Liver (tissue), 9 donors: ENCODE measurements around the gene ZXDC. TPM values are rescaled to one million over a fixed set of nuclear protein-coding genes. Genes with fewer than 3 reads are reported as not detected.

Experiments
- DNase-seq: peaks from one replicate; pipeline ENCODE4 v3.0.0-alpha.2; 2017; ENCODE audit warnings: low spot score
- H3K27ac ChIP-seq, 2 donors: one replicate each; pipeline ENCODE4 v1.7.0; 2013; ENCODE audit warnings: inconsistent platforms in 2 of 2, low read length in 2 of 2, control low read depth in 1 of 2, low read depth in 1 of 2, mild to moderate bottlenecking in 1 of 2
- H3K27me3 ChIP-seq, 4 donors: one replicate each; pipeline versions ENCODE4 v1.6.1 to v1.7.0; 2013; ENCODE audit warnings: low read length in 3 of 4, inconsistent platforms in 1 of 4, mild to moderate bottlenecking in 1 of 4, moderate library complexity in 1 of 4; ENCODE audit not compliant: control insufficient read depth in 4 of 4, insufficient read depth in 4 of 4
- H3K36me3 ChIP-seq, 4 donors: one replicate each; pipeline versions ENCODE4 v1.6.1 to v1.7.0; 2013; ENCODE audit warnings: low read length in 3 of 4, mild to moderate bottlenecking in 3 of 4, low read depth in 1 of 4, moderate library complexity in 1 of 4; ENCODE audit not compliant: control insufficient read depth in 4 of 4, insufficient read depth in 3 of 4
- H3K4me1 ChIP-seq, 4 donors: one replicate each; pipeline versions ENCODE4 v1.6.1 to v1.7.0; 2013; ENCODE audit warnings: low read length in 3 of 4, mild to moderate bottlenecking in 3 of 4, moderate library complexity in 1 of 4; ENCODE audit not compliant: control insufficient read depth in 4 of 4, insufficient read depth in 4 of 4
- H3K4me3 ChIP-seq, 3 donors: one replicate each; pipeline versions ENCODE4 v1.6.1 to v1.7.0; 2013; ENCODE audit warnings: low read length in 3 of 3, control low read depth in 1 of 3, low read depth in 1 of 3, mild to moderate bottlenecking in 1 of 3
- H3K9ac ChIP-seq, 2 donors: one replicate each; pipeline ENCODE4 v1.7.0; 2013; ENCODE audit warnings: low read length in 2 of 2, mild to moderate bottlenecking in 2 of 2, moderate library complexity in 2 of 2, control low read depth in 1 of 2, low read depth in 1 of 2
- H3K9me3 ChIP-seq, 4 donors: one replicate each; pipeline versions ENCODE4 v1.6.1 to v1.7.0; 2013; ENCODE audit warnings: low read length in 3 of 4; ENCODE audit not compliant: control insufficient read depth in 4 of 4
- ATF3 ChIP-seq: IDR thresholded peaks from 2 replicates; pipeline ENCODE4 v1.6.1; 2016; ENCODE audit warnings: antibody characterized with exemption
- CTCF ChIP-seq: fragments of 150-350 bp; IDR thresholded peaks from 2 replicates; pipeline ENCODE4 v1.5.1; 2017; ENCODE audit warnings: improper control_type of control experiment, low read depth, low read length; ENCODE audit not compliant: missing input control
- EGR1 ChIP-seq, 2 donors: IDR thresholded peaks; 2 replicates each; pipeline ENCODE4 v1.6.1; 2016 to 2018; ENCODE audit warnings: antibody characterized with exemption in 2 of 2, low read depth in 2 of 2
- FOXA1 ChIP-seq: IDR thresholded peaks from 2 replicates; pipeline ENCODE4 v1.6.1; 2016; ENCODE audit warnings: antibody characterized with exemption
- FOXA2 ChIP-seq: IDR thresholded peaks from 2 replicates; pipeline ENCODE4 v1.6.1; 2016; ENCODE audit warnings: antibody characterized with exemption
- GABPA ChIP-seq, 2 donors: IDR thresholded peaks in 1 of 2; conservative IDR thresholded peaks in 1 of 2; 2 replicates each; pipeline ENCODE4 v1.6.1; 2016; ENCODE audit warnings: antibody characterized with exemption in 2 of 2, mild to moderate bottlenecking in 1 of 2, moderate library complexity in 1 of 2
- HNF4A ChIP-seq, 2 donors: conservative IDR thresholded peaks; 2 replicates each; pipeline ENCODE4 v1.6.1; 2016; ENCODE audit warnings: antibody characterized with exemption in 2 of 2, mild to moderate bottlenecking in 2 of 2
- HNF4G ChIP-seq: IDR thresholded peaks from 2 replicates; pipeline ENCODE4 v1.6.1; 2016; ENCODE audit warnings: antibody characterized with exemption
- JUND ChIP-seq, 2 donors: IDR thresholded peaks; 2 replicates each; pipeline ENCODE4 v1.6.1; 2016; ENCODE audit warnings: antibody characterized with exemption in 2 of 2
- MAX ChIP-seq: IDR thresholded peaks from 2 replicates; pipeline ENCODE4 v1.6.1; 2016; ENCODE audit warnings: antibody characterized with exemption
- NR2F2 ChIP-seq: IDR thresholded peaks from 2 replicates; pipeline ENCODE4 v1.6.1; 2016; ENCODE audit warnings: antibody characterized with exemption
- RAD21 ChIP-seq, 2 donors: IDR thresholded peaks; 2 replicates each; pipeline ENCODE4 v1.6.1; 2016; ENCODE audit warnings: antibody characterized with exemption in 2 of 2, mild to moderate bottlenecking in 2 of 2
- RXRA ChIP-seq, 2 donors: IDR thresholded peaks; 2 replicates each; pipeline ENCODE4 v1.6.1; 2017 to 2018; ENCODE audit warnings: antibody characterized with exemption in 2 of 2, mild to moderate bottlenecking in 1 of 2
- SP1 ChIP-seq: IDR thresholded peaks from 2 replicates; pipeline ENCODE4 v1.6.1; 2018; ENCODE audit warnings: antibody characterized with exemption, mild to moderate bottlenecking
- TAF1 ChIP-seq: conservative IDR thresholded peaks from 2 replicates; pipeline ENCODE4 v1.6.1; 2016; ENCODE audit warnings: antibody characterized with exemption, mild to moderate bottlenecking
- YY1 ChIP-seq: IDR thresholded peaks from 2 replicates; pipeline ENCODE4 v1.6.1; 2016; ENCODE audit warnings: antibody characterized with exemption, mild to moderate bottlenecking
- ZBTB33 ChIP-seq: IDR thresholded peaks from 2 replicates; pipeline ENCODE4 v1.6.1; 2016; ENCODE audit warnings: antibody characterized with exemption
- WGBS: extraction: QIAGEN DNeasy Blood & Tissue Kit; methylation state at CpG from one replicate; pipeline ENCODE4 v1.1.7; 2013; 5-methylcytosine and 5-hydroxymethylcytosine counted together
- polyA plus RNA-seq, 2 donors: library from polyadenylated mRNA; stranded (reverse) in 1 of 2; unstranded in 1 of 2; fragments of 200-250 nt in 1 of 2; fragments of >200 nt in 1 of 2; fragmentation: Nextera tagmentation in 1 of 2; extraction: Ambion mirVana in 1 of 2; gene quantifications; one replicate each; pipeline versions ENCODE4 v1.2.1 to v1.2.3, GENCODE V29; 2013 to 2015
- total RNA-seq, 2 donors: library from RNA; depleted of rRNA; stranded (reverse); fragments of >200 nt; gene quantifications; one replicate each; pipeline ENCODE4 v1.2.3, GENCODE V29; 2014
- TF ChIP-seq, protein P1 (sequence below): IDR thresholded peaks from 2 replicates; pipeline ENCODE4 v1.6.1; 2016; ENCODE audit warnings: antibody characterized with exemption, mild to moderate bottlenecking
- donor health status: healthy.
- donor health status: healthy.
- donor health status: healthy.
- donor health status: healthy.
- donor health status: healthy.

Gene ZXDC
- total and polyA plus RNA-seq, 4 donors: 7.0 to 42.3 (median 13.9) TPM

DNA sequence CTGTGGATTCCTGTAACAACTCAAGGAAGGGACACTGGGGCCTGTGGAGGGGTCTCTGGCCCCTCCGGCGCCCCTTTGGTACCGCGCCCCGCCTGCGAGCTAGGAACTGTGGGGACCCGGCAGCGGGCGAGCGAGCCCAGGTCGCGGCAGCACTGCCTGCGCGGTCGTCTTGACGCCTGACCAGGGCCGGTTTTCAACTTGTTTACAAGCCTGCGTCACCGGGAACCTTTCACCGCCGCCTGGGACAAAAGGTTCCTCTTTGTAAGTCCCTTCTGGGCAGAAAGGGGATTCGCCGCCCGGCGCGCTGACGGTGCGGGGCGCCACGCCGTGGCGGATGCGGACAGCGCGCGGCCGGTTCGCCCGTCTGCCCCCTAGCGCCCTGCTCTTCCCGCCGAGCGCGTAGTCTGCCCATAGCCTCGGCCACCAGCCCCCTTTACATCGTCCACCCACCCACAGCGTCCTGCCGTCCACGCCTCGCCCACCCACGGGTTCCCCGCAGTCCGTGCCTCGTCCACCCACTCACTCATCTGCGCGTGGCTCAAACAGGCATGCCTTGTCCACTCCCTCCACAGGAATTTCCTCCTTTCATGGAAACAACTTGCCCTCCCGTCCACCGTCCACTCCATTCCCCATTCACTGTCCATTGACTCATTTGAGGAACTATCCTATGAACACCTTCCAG lies 86.4 kb downstream of the ZXDC start:
- WGBS: 2% methylated on average over 58 of the region's 58 CpGs
- Histone ChIP-seq H3K4me1 (peaks cover 0 to 8% (median 4%) of the 10 kb centered on the region in 4 donors), H3K27me3 (no peaks in the 10 kb centered on the region), H3K9me3 (no peaks in the 10 kb centered on the region), H3K36me3 (no peaks in the 10 kb centered on the region), H3K9ac (peak overlapping the region; percentile 33 to 74), H3K4me3 (peak overlapping the region in 2 of 3 donors; percentile 39 to 45), H3K27ac (peak overlapping the region; percentile 83 to 94)
- TF ChIP-seq RXRA (IDR thresholded peaks at IDR 0.05): peak; percentile 77 to 84
- peak in 1 of 2 donors; percentile 60 for TF ChIP-seq JUND (IDR thresholded peaks at IDR 0.05)
- peak; percentile 85 for TF ChIP-seq FOXA1
- TF ChIP-seq, protein P1, sequence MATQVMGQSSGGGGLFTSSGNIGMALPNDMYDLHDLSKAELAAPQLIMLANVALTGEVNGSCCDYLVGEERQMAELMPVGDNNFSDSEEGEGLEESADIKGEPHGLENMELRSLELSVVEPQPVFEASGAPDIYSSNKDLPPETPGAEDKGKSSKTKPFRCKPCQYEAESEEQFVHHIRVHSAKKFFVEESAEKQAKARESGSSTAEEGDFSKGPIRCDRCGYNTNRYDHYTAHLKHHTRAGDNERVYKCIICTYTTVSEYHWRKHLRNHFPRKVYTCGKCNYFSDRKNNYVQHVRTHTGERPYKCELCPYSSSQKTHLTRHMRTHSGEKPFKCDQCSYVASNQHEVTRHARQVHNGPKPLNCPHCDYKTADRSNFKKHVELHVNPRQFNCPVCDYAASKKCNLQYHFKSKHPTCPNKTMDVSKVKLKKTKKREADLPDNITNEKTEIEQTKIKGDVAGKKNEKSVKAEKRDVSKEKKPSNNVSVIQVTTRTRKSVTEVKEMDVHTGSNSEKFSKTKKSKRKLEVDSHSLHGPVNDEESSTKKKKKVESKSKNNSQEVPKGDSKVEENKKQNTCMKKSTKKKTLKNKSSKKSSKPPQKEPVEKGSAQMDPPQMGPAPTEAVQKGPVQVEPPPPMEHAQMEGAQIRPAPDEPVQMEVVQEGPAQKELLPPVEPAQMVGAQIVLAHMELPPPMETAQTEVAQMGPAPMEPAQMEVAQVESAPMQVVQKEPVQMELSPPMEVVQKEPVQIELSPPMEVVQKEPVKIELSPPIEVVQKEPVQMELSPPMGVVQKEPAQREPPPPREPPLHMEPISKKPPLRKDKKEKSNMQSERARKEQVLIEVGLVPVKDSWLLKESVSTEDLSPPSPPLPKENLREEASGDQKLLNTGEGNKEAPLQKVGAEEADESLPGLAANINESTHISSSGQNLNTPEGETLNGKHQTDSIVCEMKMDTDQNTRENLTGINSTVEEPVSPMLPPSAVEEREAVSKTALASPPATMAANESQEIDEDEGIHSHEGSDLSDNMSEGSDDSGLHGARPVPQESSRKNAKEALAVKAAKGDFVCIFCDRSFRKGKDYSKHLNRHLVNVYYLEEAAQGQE: peak; percentile 86
- no peak for TF ChIP-seq MAX
- no peak for TF ChIP-seq ATF3
- no peak for TF ChIP-seq GABPA (IDR thresholded peaks at IDR 0.05 in 1 of 2, conservative IDR thresholded peaks at IDR 0.05 in 1 of 2)
- no peak for TF ChIP-seq NR2F2
- no peak for TF ChIP-seq HNF4G
- TF ChIP-seq YY1: peak; percentile 66
- no peak for TF ChIP-seq ZBTB33
- TF ChIP-seq RAD21 (IDR thresholded peaks at IDR 0.05): peak; percentile 86 to 87
- peak; percentile 89 for TF ChIP-seq SP1
- TF ChIP-seq CTCF: peak; percentile 98
- TF ChIP-seq EGR1 (IDR thresholded peaks at IDR 0.05; ENCODE audit: low read depth in 2 of 2): no peak
- TF ChIP-seq TAF1: peak; percentile 57
- TF ChIP-seq HNF4A (conservative IDR thresholded peaks at IDR 0.05): peak; percentile 55 to 64
- TF ChIP-seq FOXA2: peak; percentile 88
- DNase-seq: peak; percentile 74

Other genes starting within 250 kb of the ZXDC start
- gene KLF15, start 118.5 kb downstream of the ZXDC start, total RNA-seq: 100 to 1,000 TPM in 1 of 2 donors, 10 to 100 TPM in 1; 21.4 to 103 TPM
- gene KLF15, start 118.5 kb downstream of the ZXDC start, polyA plus RNA-seq: 10 to 100 TPM; 27.6 to 71.0 TPM
- gene CFAP100, start 81.0 kb downstream of the ZXDC start, total RNA-seq: not detected
- not detected for gene CFAP100, start 81.0 kb downstream of the ZXDC start, polyA plus RNA-seq
- gene UROC1, start 41.9 kb upstream of the ZXDC start, total RNA-seq: 10 to 100 TPM in 1 of 2 donors, 1 to 10 TPM in 1; 5.9 to 28.4 TPM
- gene UROC1, start 41.9 kb upstream of the ZXDC start, polyA plus RNA-seq: 10 to 100 TPM; 16.5 to 20.0 TPM
- gene CHST13, start 48.3 kb upstream of the ZXDC start, total RNA-seq: 10 to 100 TPM; 19.7 to 39.1 TPM
- gene CHST13, start 48.3 kb upstream of the ZXDC start, polyA plus RNA-seq: 10 to 100 TPM; 22.1 to 28.3 TPM
- not detected for gene C3orf22, start 83.0 kb upstream of the ZXDC start, total RNA-seq
- gene C3orf22, start 83.0 kb upstream of the ZXDC start, polyA plus RNA-seq: not detected
- gene TXNRD3, start 179.2 kb upstream of the ZXDC start, total RNA-seq: 10 to 100 TPM in 1 of 2 donors, 1 to 10 TPM in 1; 7.3 to 11.0 TPM
- 1 to 10 TPM; 7.0 to 8.0 TPM for gene TXNRD3, start 179.2 kb upstream of the ZXDC start, polyA plus RNA-seq
- 1 to 10 TPM; 2.0 to 2.9 TPM for gene CHCHD6, start 228.3 kb upstream of the ZXDC start, total RNA-seq
- 1 to 10 TPM; 4.9 to 5.1 TPM for gene CHCHD6, start 228.3 kb upstream of the ZXDC start, polyA plus RNA-seq